HEK293T (cell line): ENCODE measurements around the gene LCP2.
A peak's percentile ranks its signal among the peaks of the same experiment; 100 is the strongest.

ENCODE experiments used
- CTCF ChIA-PET: fragments of 350-600 bp; formaldehyde crosslinking; extraction: SDS; loops from one replicate; lab custom pipeline; 2021; ENCODE audit warnings: antibody characterized with exemption, inconsistent platforms; lab: Yijun Ruan, JAX
- POLR2A ChIA-PET: fragments of 350-600 bp; formaldehyde crosslinking; extraction: SDS; loops from one replicate; lab custom pipeline; 2020; ENCODE audit warnings: antibody characterized with exemption, inconsistent platforms; lab: Yijun Ruan, JAX
- DNase-seq: peaks from one replicate; pipeline ENCODE4 v3.0.0; 2012; ENCODE audit warnings: mixed read lengths; ENCODE audit errors: extremely low spot score
- ARNT ChIP-seq: fragments of 450-650 bp; IDR thresholded peaks from 2 replicates; pipeline ENCODE4 v1.6.1; 2017; ENCODE audit warnings: mild to moderate bottlenecking
- BHLHE40 ChIP-seq: fragments of 450-650 bp; IDR thresholded peaks from 2 replicates; pipeline ENCODE4 v1.6.1; 2016; ENCODE audit warnings: mild to moderate bottlenecking, moderate library complexity, borderline replicate concordance
- CTBP1 ChIP-seq: fragments of 450-650 bp; IDR thresholded peaks from 2 replicates; pipeline ENCODE4 v1.6.1; 2016; ENCODE audit warnings: borderline replicate concordance
- ELF4 ChIP-seq: fragments of 450-650 bp; IDR thresholded peaks from 2 replicates; pipeline ENCODE4 v1.6.1; 2017; ENCODE audit warnings: antibody characterized with exemption
- FOXA1 ChIP-seq: fragments of 450-650 bp; IDR thresholded peaks from 2 replicates; pipeline ENCODE4 v1.6.1; 2016; ENCODE audit warnings: mild to moderate bottlenecking
- FOXK2 ChIP-seq: fragments of 450-650 bp; IDR thresholded peaks from 2 replicates; pipeline ENCODE4 v1.6.1; 2016; ENCODE audit warnings: mild to moderate bottlenecking
- FOXM1 ChIP-seq: fragments of 450-650 bp; IDR thresholded peaks from 2 replicates; pipeline ENCODE4 v1.6.1; 2017; ENCODE audit warnings: mild to moderate bottlenecking, borderline replicate concordance
- HDGF ChIP-seq: fragments of 450-650 bp; IDR thresholded peaks from 2 replicates; pipeline ENCODE4 v1.6.1; 2017; ENCODE audit warnings: antibody characterized with exemption, borderline replicate concordance
- L3MBTL2 ChIP-seq: fragments of 450-650 bp; conservative IDR thresholded peaks from 2 replicates; pipeline ENCODE4 v1.6.1; 2016; ENCODE audit warnings: mild to moderate bottlenecking
- LEF1 ChIP-seq: fragments of 450-650 bp; IDR thresholded peaks from 2 replicates; pipeline ENCODE4 v1.6.1; 2017; ENCODE audit warnings: mild to moderate bottlenecking, borderline replicate concordance
- NFRKB ChIP-seq: fragments of 450-650 bp; IDR thresholded peaks from 2 replicates; pipeline ENCODE4 v1.6.1; 2016; ENCODE audit warnings: mild to moderate bottlenecking, moderate library complexity
- SP1 ChIP-seq: fragments of 450-650 bp; IDR thresholded peaks from 2 replicates; pipeline ENCODE4 v1.6.1; 2017
- SUZ12 ChIP-seq: fragments of 450-650 bp; IDR thresholded peaks from 2 replicates; pipeline ENCODE4 v1.6.1; 2016; ENCODE audit warnings: mild to moderate bottlenecking
- TARDBP ChIP-seq: fragments of 450-650 bp; IDR thresholded peaks from 2 replicates; pipeline ENCODE4 v1.6.1; 2016
- ZNF384 ChIP-seq: fragments of 450-650 bp; IDR thresholded peaks from 2 replicates; pipeline ENCODE4 v1.6.1; 2016
- TF ChIP-seq, protein P1 (sequence below): fragments of 450-650 bp; IDR thresholded peaks from 2 replicates; pipeline ENCODE4 v1.6.1; 2016

Gene LCP2

DNA sequence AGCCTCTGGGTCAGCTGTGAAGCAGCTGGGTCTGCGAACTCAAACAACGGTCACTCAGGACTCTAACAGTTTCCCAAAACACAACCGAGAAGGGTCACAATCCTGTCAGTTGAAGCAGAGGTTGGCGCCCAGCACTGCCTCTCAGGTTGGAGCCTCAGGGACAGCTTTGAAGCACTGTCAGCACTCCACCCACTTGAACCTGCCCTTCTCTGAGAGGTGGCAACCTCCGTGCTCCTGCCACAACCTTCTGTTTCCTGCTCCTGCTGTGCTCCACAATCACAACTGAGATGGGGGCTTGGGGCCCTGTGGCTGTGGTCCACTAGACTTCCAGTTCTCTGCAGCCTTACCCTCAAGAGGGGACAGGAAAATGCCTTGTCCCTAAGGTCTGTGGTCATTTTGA is 21.7 kb upstream of the LCP2 start:
- ChIA-PET POLR2A (no interaction called here), CTCF (interaction anchor here (0.8 kb wide), 1 partner anchor 12 kb away, joined by 4 read pairs; no protein-coding TSS in a partner anchor)
- no peak for DNase-seq
- no peak for TF ChIP-seq BHLHE40
- TF ChIP-seq FOXA1, result no peak
- TF ChIP-seq SUZ12, result no peak
- TF ChIP-seq, protein P1, sequence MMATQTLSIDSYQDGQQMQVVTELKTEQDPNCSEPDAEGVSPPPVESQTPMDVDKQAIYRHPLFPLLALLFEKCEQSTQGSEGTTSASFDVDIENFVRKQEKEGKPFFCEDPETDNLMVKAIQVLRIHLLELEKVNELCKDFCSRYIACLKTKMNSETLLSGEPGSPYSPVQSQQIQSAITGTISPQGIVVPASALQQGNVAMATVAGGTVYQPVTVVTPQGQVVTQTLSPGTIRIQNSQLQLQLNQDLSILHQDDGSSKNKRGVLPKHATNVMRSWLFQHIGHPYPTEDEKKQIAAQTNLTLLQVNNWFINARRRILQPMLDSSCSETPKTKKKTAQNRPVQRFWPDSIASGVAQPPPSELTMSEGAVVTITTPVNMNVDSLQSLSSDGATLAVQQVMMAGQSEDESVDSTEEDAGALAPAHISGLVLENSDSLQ, result no peak
- TF ChIP-seq SP1, result no peak
- TF ChIP-seq FOXK2, result no peak
- TF ChIP-seq L3MBTL2, result no peak
- no peak for TF ChIP-seq LEF1
- TF ChIP-seq FOXM1, result no peak
- no peak for TF ChIP-seq NFRKB
- no peak for TF ChIP-seq ZNF384
- TF ChIP-seq CTBP1, result no peak
- TF ChIP-seq HDGF, result no peak
- TF ChIP-seq ELF4, result no peak

DNA sequence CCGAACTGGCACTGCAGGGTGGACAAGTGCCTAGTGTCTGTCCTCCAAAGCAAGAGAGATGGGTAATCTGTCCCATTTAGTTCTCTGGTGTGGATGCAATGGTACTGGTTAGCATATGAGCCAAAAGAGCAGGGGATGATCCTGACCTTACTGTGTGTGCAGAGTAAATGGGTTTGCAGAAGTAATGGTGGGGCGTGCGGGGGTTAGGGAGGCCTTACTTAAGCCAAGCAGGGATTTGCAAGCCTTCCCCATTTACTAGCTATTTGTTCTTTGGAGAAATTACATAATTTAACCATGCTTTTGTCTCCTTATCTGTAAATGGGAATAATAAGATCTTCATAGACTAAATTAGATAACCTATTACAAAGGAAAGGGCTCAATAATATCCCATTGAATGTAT is 19.9 kb upstream of the LCP2 start:
- CTCF ChIA-PET, result no interaction called here

DNA sequence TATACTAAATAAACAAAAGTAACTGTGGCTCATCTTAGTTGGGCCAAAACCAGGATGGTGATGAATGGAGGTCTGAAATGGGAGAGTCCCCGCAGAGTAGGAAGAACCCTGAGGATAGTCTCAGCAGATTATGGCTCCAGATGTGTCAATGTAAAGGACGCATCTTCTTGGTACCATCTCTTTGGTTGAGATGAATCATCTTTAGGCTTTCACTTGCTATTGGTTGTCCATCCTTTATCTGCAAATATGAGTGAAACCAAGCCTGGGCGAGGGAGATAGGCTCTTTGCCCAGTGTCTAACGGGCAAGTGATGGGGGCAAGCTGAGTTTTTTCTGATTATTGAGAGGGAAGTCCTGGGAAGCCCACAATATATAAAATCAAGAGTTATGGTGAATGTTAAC is 19.4 kb upstream of the LCP2 start:
- no peak for DNase-seq
- ChIA-PET CTCF (no interaction called here), POLR2A (no interaction called here)
- TF ChIP-seq HDGF, result no peak
- no peak for TF ChIP-seq L3MBTL2
- no peak for TF ChIP-seq FOXK2
- TF ChIP-seq CTBP1, result no peak
- TF ChIP-seq TARDBP, result no peak
- no peak for TF ChIP-seq LEF1
- TF ChIP-seq NFRKB, result no peak
- TF ChIP-seq SP1, result no peak
- TF ChIP-seq ZNF384, result no peak
- TF ChIP-seq FOXM1, result no peak
- TF ChIP-seq, protein P1, result no peak
- TF ChIP-seq SUZ12, result no peak
- TF ChIP-seq BHLHE40, result no peak
- TF ChIP-seq ELF4, result no peak
- TF ChIP-seq ARNT, result no peak
- TF ChIP-seq FOXA1, result no peak

More for the DNA sequence above, 19.9 kb upstream of the LCP2 start:
- no peak for DNase-seq
- POLR2A ChIA-PET, result no interaction called here
- TF ChIP-seq TARDBP (no peak), FOXM1 (no peak), FOXK2 (no peak), HDGF (no peak), SUZ12 (no peak), SP1 (no peak), NFRKB (no peak), ELF4 (no peak), L3MBTL2 (no peak), ARNT (no peak)
- TF ChIP-seq, protein P1, result no peak

DNA sequence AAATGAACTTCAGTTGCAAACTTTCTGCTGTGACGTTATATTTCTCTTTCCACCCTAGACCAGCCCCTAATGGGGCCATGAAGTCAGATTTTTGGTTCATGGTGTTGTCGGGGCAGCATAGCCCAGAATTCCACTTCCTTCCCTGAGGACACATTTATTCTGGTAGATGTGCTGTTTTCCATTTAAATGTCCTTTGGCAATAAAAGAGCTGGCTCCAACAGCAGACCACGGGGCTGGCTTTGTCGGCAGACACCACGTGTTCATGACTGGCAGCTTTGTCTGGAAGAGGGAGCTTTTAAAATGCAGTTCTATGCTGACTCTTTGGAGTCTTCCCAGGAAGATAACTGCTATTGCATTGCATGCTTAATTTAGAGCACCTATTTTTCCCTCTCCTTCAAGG is 17.6 kb upstream of the LCP2 start:
- ChIA-PET POLR2A (no interaction called here), CTCF (no interaction called here)
- 0 out of 2 replicates have a peak, but pooled peaks have one; percentile 18 for TF ChIP-seq L3MBTL2
- TF ChIP-seq SUZ12, result no peak
- TF ChIP-seq, protein P1, result peak; percentile 67
- no peak for DNase-seq

DNA sequence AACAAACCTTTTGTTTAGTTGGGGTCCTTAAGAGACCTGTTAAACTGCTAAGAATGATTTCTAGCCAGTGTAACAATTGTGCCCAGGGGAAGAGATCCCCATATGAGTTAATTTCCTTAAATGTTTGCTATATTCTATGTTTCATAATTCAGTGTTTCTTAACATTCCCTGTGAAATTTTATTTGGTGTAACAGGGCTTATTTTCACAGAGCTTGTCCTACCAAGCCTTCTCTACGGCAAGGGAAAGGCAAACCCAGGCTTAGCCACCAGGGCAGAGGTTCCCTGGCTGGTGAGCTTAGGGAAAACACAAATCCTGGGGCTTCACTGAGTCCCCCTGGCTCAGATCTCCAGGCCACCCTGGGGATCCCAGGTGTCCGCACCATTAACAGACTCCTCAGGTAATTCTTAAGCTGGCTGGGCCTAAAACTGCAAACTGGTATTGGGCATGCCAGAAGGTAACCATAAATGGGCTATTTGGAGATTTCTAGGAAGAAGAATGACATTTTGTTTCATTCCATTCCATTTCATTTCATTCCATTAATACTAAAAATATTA is 17.0 kb upstream of the LCP2 start:
- ChIA-PET POLR2A (no interaction called here), CTCF (no interaction called here)
- DNase-seq, result no peak
- TF ChIP-seq BHLHE40 (no peak), SUZ12 (no peak), L3MBTL2 (no peak), FOXA1 (no peak), HDGF (no peak), SP1 (no peak)

DNA sequence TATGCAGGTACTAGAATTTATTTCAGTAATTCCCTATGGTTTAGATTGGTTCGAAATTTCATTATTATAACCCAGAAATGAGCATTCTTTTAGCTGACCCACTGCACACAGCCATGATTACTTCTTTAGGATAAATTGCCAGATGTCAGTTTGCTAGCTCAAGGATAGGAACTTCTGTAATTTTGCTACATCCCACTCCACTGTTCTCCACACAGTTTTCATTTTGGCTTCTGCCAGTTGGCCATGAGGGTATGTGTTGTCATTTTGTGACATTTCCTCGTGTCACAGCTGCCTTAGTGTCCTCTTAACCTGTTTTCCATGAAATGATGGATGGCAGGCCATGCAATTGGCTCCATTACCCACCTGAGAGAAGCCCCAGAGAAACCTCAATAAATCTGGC is 16.2 kb upstream of the LCP2 start:
- POLR2A ChIA-PET, result no interaction called here
- CTCF ChIA-PET, result no interaction called here
- DNase-seq, result no peak
- TF ChIP-seq FOXA1, result no peak
- no peak for TF ChIP-seq BHLHE40
- no peak for TF ChIP-seq ZNF384
- no peak for TF ChIP-seq SUZ12
- TF ChIP-seq L3MBTL2, result no peak
- no peak for TF ChIP-seq SP1
- TF ChIP-seq HDGF, result no peak
- TF ChIP-seq ARNT, result no peak
- no peak for TF ChIP-seq NFRKB
